Stimulated activated CD4-positive, alpha-beta T cell treated with anti-CD3 and anti-CD28 coated beads, Interleukin-4, amount 100 ng/mL, for 1 hour (primary cell): ENCODE results near the gene NRROS.

ENCODE experiments used
- DNase-seq: peaks from one replicate; pipeline ENCODE4 v3.0.0-alpha.2; 2020

Gene NRROS

GRCh38 chr3:196652961-196653795 is 13.7 kb downstream of the NRROS start:
- DNase-seq: no peak

- no peak for DNase-seq
Measured at GRCh38 chr3:196654006-196654734, 14.7 kb downstream of the NRROS start.

GRCh38 chr3:196654735-196655090 is 15.2 kb downstream of the NRROS start:
- DNase-seq: no peak

GRCh38 chr3:196655496-196655895 is 16.0 kb downstream of the NRROS start:
- DNase-seq: no peak

GRCh38 chr3:196656213-196656612 is 16.7 kb downstream of the NRROS start:
- no peak for DNase-seq

- no peak for DNase-seq
Measured at GRCh38 chr3:196659901-196660351, 20.4 kb downstream of the NRROS start.

GRCh38 chr3:196660381-196661166 is 21.1 kb downstream of the NRROS start:
- no peak for DNase-seq

- DNase-seq: no peak
Measured at GRCh38 chr3:196661400-196661799, 21.9 kb downstream of the NRROS start.

GRCh38 chr3:196662033-196662432 is 22.5 kb downstream of the NRROS start:
- DNase-seq: no peak

- no peak for DNase-seq
Measured at GRCh38 chr3:196662711-196663571, 23.4 kb downstream of the NRROS start.

- DNase-seq: no peak
Measured at GRCh38 chr3:196666001-196666867, 26.7 kb downstream of the NRROS start.

GRCh38 chr3:196667056-196667825 is 27.7 kb downstream of the NRROS start:
- no peak for DNase-seq

GRCh38 chr3:196670339-196670738 is 30.8 kb downstream of the NRROS start:
- no peak for DNase-seq

- DNase-seq: no peak
Measured at GRCh38 chr3:196673632-196674031, 34.1 kb downstream of the NRROS start.

GRCh38 chr3:196677353-196677752 is 37.9 kb downstream of the NRROS start:
- DNase-seq: no peak

- DNase-seq: no peak
Measured at GRCh38 chr3:196677931-196678330, 38.4 kb downstream of the NRROS start.

GRCh38 chr3:196684548-196685407 is 45.3 kb downstream of the NRROS start:
- peak; percentile 54 for DNase-seq

- no peak for DNase-seq
Measured at GRCh38 chr3:196686436-196686835, 46.9 kb downstream of the NRROS start.

GRCh38 chr3:196688349-196688748 is 48.9 kb downstream of the NRROS start:
- no peak for DNase-seq
